GM23338 (cell line): ENCODE measurements around the gene VEPH1.

Experiments used
- CTCF ChIP-seq, 2 experiments: fragments of 200-600 bp in 1 of 2; sonication (generic) in 1 of 2; conservative IDR thresholded peaks; 2 replicates each; pipeline versions ENCODE4 v1.5.1 to v1.6.1; 2016 to 2017; ENCODE audit warnings: antibody characterized with exemption in 2 of 2, low read depth in 2 of 2, mild to moderate bottlenecking in 2 of 2, moderate library complexity in 1 of 2
- JUNB ChIP-seq: IDR thresholded peaks from one replicate; pipeline ENCODE4 v1.6.1; 2016; ENCODE audit warnings: antibody characterized with exemption; ENCODE audit not compliant: unreplicated experiment
- POLR2AphosphoS5 ChIP-seq: IDR thresholded peaks from 2 replicates; pipeline ENCODE4 v1.6.1; 2016; ENCODE audit warnings: antibody characterized with exemption, low read depth

GRCh38 chr3:157251685-157252084 is 251.5 kb downstream of the VEPH1 start:
- TF ChIP-seq CTCF (conservative IDR thresholded peaks at IDR 0.05; ENCODE audit: low read depth in 2 of 2) (no peak), POLR2AphosphoS5 (no peak), JUNB (no peak)
